Measurements from ENCODE around the gene TMEM198.

TMEM198 gene

GRCh38 chr2:219526320-219527075 is 17.3 kb upstream of the TMEM198 start:
- no peak for DNase-seq

GRCh38 chr2:219527076-219527394 is 16.8 kb upstream of the TMEM198 start:
- DNase-seq: no peak

- DNase-seq: no peak
Measured at GRCh38 chr2:219527472-219527871, 16.4 kb upstream of the TMEM198 start.

- peak; percentile 60 for DNase-seq
Measured at GRCh38 chr2:219530048-219530963, 13.5 kb upstream of the TMEM198 start.

- DNase-seq: no peak
Measured at GRCh38 chr2:219531639-219532377, 12.0 kb upstream of the TMEM198 start.

- DNase-seq: no peak
Measured at GRCh38 chr2:219532378-219532649, 11.5 kb upstream of the TMEM198 start.

- no peak for DNase-seq
Measured at GRCh38 chr2:219533930-219534661, 9.7 kb upstream of the TMEM198 start.

GRCh38 chr2:219536425-219536824 is 7.4 kb upstream of the TMEM198 start:
- DNase-seq: no peak

- DNase-seq: no peak
Measured at GRCh38 chr2:219536967-219537366, 6.9 kb upstream of the TMEM198 start.

- no peak for DNase-seq
Measured at GRCh38 chr2:219537657-219538488, 6.0 kb upstream of the TMEM198 start.

- DNase-seq: no peak
Measured at GRCh38 chr2:219538504-219538951, 5.3 kb upstream of the TMEM198 start.

GRCh38 chr2:219538956-219539788 is 4.7 kb upstream of the TMEM198 start:
- no peak for DNase-seq

- no peak for DNase-seq
Measured at GRCh38 chr2:219539926-219540678, 3.7 kb upstream of the TMEM198 start.

GRCh38 chr2:219540784-219541504 is 2.9 kb upstream of the TMEM198 start:
- no peak for DNase-seq

- DNase-seq: peak; percentile 84
Measured at GRCh38 chr2:219541611-219542180, 2.1 kb upstream of the TMEM198 start.

- peak; percentile 46 for DNase-seq
Measured at GRCh38 chr2:219542931-219543595, 765 bp upstream of the TMEM198 start.

- DNase-seq: no peak
Measured at GRCh38 chr2:219544567-219544966, 739 bp downstream of the TMEM198 start.

- no peak for DNase-seq
Measured at GRCh38 chr2:219545295-219545942, 1.6 kb downstream of the TMEM198 start.

All from NCI-H2107 (cell line).